ENCODE results near the gene KANSL3. TPM values are rescaled to one million over a fixed set of nuclear protein-coding genes. Genes with fewer than 3 reads are reported as not detected.

Gene KANSL3
- total and polyA plus RNA-seq, 9 of the 15 experiments (the other 6 are each of a cell fraction or from before 2014, with no cell fraction given) = 11.3 to 43.7 (median 27.9) TPM

GRCh38 chr2:96637385-96638143 lies 548 bp downstream of the KANSL3 start (continued):
- TF ChIP-seq KDM2B (CRISPR knock-in tag; IDR thresholded peaks at IDR 0.05) (0 out of 2 replicates have a peak, but pooled peaks have one; percentile 18), ZNF146 (CRISPR knock-in tag; IDR thresholded peaks at IDR 0.05; ENCODE audit: unreplicated experiment) (no peak), ZNF511 (CRISPR knock-in tag; IDR thresholded peaks at IDR 0.05) (peak; percentile 74), ZNF316 (IDR thresholded peaks at IDR 0.05) (peak; percentile 44; the same call in 1 of the 2 replicates), ZC3H4 (CRISPR knock-in tag; IDR thresholded peaks at IDR 0.05; ENCODE audit: borderline replicate concordance) (0 out of 2 replicates have a peak, but pooled peaks have one; percentile 65), NELFE (IDR thresholded peaks at IDR 0.05; ENCODE audit: insufficient read depth, insufficient read length) (no peak), SMAD4 (CRISPR knock-in tag; conservative IDR thresholded peaks at IDR 0.05) (peak; percentile 14), RCOR1 (IDR thresholded peaks at IDR 0.05; ENCODE audit: borderline replicate concordance in 1 of 2, low read depth in 2 of 2, low read length in 2 of 2) (peak in 1 of 2 experiments; percentile 38; a peak in 2 of 4 replicates), ZBTB40 (IDR thresholded peaks at IDR 0.05) (0 out of 2 replicates have a peak, but pooled peaks have one; percentile 68), ZBTB40 (CRISPR knock-in tag; IDR thresholded peaks at IDR 0.05) (no peak), RBM14 (IDR thresholded peaks at IDR 0.05; ENCODE audit: borderline replicate concordance, insufficient read depth, low read depth, low read length) (no peak), TAF1 (IDR thresholded peaks at IDR 0.05; ENCODE audit: control insufficient read depth, extremely low read depth, insufficient read depth, low read length, severe bottlenecking) (peak; percentile 79), CHCHD3 (CRISPR knock-in tag; IDR thresholded peaks at IDR 0.05) (peak; percentile 56; the same call in 1 of the 2 replicates), FOSL1 (tag; conservative IDR thresholded peaks at IDR 0.05) (no peak; the same call in 1 of the 2 replicates), ZNF212 (CRISPR knock-in tag; IDR thresholded peaks at IDR 0.05) (no peak), MYC (IDR thresholded peaks at IDR 0.05; ENCODE audit: low read depth, low read length) (no peak), MYC (CRISPR knock-in tag; IDR thresholded peaks at IDR 0.05; ENCODE audit: borderline replicate concordance, low read depth) (0 out of 2 replicates have a peak, but pooled peaks have one; percentile 35), NONO (IDR thresholded peaks at IDR 0.05; ENCODE audit: low read depth in 2 of 2, low read length in 1 of 2) (0 out of 4 replicates have a peak, but pooled peaks have one; percentile 22 to 25)

Data from K562 (cell line).